ENCODE data around the gene HOXC13. TPM values are rescaled to one million over a fixed set of nuclear protein-coding genes. Genes with fewer than 3 reads are reported as not detected.
A peak's percentile ranks its signal among the peaks of the same experiment; 100 is the strongest.

Gene HOXC13
- total RNA-seq, 1 experiment from 2014 or later, result 0.09 TPM

DNA sequence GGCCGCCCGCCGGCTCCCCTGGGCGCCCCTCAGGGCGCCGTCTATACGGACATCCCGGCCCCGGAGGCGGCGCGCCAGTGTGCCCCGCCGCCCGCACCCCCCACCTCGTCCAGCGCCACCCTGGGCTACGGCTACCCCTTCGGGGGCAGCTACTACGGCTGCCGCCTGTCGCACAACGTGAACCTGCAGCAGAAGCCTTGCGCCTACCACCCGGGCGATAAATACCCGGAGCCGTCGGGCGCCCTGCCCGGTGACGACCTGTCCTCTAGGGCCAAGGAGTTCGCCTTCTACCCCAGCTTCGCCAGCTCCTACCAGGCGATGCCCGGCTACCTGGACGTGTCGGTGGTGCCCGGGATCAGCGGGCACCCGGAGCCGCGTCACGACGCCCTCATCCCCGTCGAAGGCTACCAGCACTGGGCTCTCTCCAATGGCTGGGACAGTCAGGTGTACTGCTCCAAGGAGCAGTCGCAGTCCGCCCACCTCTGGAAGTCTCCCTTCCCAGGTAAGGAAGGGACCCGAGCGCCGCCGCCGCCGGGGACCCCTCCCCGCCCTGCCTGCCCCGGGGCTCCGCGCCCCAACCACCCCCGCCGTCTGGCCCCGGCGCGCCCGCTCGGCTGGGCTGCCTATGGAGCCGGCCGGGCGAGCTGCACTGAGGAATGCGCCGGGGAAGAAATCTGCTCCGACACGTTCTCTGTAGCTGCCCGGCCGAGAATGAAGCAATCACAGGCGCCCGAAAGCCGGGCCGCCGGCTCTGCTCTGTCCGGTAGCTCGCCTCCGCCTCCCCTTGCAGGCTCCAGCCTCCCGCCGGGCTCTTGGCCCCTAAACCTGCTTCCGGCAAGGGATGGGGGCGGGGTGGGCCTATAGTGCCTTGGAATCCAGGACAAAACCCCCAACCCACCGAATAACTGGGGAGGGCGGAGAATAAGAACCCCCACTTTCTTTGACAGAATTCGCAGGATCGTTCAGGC is 794 bp downstream of the HOXC13 start (continued):
- TF ChIP-seq, protein P1, sequence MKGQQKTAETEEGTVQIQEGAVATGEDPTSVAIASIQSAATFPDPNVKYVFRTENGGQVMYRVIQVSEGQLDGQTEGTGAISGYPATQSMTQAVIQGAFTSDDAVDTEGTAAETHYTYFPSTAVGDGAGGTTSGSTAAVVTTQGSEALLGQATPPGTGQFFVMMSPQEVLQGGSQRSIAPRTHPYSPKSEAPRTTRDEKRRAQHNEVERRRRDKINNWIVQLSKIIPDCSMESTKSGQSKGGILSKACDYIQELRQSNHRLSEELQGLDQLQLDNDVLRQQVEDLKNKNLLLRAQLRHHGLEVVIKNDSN (CRISPR knock-in tag; IDR thresholded peaks at IDR 0.05), result no peak
- TF ChIP-seq TCF7 (CRISPR knock-in tag; IDR thresholded peaks at IDR 0.05; ENCODE audit: low read depth), result no peak
- TF ChIP-seq, protein P2, sequence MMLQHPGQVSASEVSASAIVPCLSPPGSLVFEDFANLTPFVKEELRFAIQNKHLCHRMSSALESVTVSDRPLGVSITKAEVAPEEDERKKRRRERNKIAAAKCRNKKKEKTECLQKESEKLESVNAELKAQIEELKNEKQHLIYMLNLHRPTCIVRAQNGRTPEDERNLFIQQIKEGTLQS (CRISPR knock-in tag; conservative IDR thresholded peaks at IDR 0.05), result no peak
- no peak for TF ChIP-seq ZNF423 (CRISPR knock-in tag; IDR thresholded peaks at IDR 0.05)
- TF ChIP-seq ETV6 (CRISPR knock-in tag; IDR thresholded peaks at IDR 0.05), result no peak
- TF ChIP-seq ZNF138 (CRISPR knock-in tag; conservative IDR thresholded peaks at IDR 0.05), result no peak
- TF ChIP-seq, protein P3, sequence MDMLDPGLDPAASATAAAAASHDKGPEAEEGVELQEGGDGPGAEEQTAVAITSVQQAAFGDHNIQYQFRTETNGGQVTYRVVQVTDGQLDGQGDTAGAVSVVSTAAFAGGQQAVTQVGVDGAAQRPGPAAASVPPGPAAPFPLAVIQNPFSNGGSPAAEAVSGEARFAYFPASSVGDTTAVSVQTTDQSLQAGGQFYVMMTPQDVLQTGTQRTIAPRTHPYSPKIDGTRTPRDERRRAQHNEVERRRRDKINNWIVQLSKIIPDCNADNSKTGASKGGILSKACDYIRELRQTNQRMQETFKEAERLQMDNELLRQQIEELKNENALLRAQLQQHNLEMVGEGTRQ (CRISPR knock-in tag; IDR thresholded peaks at IDR 0.05), result no peak
- no peak for TF ChIP-seq ZBTB21 (CRISPR knock-in tag; IDR thresholded peaks at IDR 0.05; ENCODE audit: borderline replicate concordance)
- no peak for TF ChIP-seq MYBL2 (CRISPR knock-in tag; IDR thresholded peaks at IDR 0.05)
- TF ChIP-seq, protein P4, sequence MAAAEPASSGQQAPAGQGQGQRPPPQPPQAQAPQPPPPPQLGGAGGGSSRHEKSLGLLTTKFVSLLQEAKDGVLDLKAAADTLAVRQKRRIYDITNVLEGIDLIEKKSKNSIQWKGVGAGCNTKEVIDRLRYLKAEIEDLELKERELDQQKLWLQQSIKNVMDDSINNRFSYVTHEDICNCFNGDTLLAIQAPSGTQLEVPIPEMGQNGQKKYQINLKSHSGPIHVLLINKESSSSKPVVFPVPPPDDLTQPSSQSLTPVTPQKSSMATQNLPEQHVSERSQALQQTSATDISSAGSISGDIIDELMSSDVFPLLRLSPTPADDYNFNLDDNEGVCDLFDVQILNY (CRISPR knock-in tag; IDR thresholded peaks at IDR 0.05), result no peak
- TF ChIP-seq SP1 (CRISPR knock-in tag; conservative IDR thresholded peaks at IDR 0.05), result no peak

DNA sequence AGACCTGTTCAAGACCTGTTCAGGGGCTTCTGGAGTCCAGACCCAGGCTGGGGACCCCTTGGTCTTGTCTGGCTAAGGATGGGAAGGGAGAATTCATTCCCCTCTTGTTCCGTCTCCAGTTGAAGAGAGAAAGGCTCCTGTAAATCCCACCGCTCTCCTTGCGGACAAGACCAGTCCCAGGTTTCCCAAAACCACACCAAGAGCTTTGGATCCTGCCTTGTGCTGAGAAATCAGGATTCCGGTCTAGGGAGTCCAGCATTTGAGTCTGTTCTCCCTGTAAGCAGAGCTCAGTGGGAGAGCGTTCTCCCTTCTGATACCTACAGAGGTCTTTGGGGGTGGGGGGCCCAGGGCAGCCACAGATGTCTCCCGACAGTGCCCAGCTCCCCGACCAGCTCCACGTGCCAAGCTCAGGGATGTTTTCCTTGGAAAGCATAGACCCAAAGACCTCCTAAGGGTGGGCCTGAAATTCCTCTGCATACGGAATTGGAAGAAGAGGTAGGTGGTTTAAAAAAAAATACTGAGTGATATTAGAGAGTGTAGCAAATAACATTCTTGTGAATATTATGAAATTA is 1.9 kb downstream of the HOXC13 start:
- no peaks in the 10 kb centered on the region for H3K36me3 Mint-ChIP-seq
- no peak overlapping the region for H3K27ac Mint-ChIP-seq
- peak overlapping the region; percentile 3 for H3K4me3 Mint-ChIP-seq
- POLR2A ChIA-PET, result no interaction called here
- CTCF ChIA-PET, result interaction anchor here (1.3 to 2.7 kb wide), 4 partner anchors 11 to 197 kb away, joined by 5 to 10 read pairs (median 6); no protein-coding TSS in a partner anchor
- H3K27me3 Mint-ChIP-seq (ENCODE audit: low read depth), result peaks cover 99% of the 10 kb centered on the region
- no peak for DNase-seq (ENCODE audit: low spot score)
- TF ChIP-seq TP53 (CRISPR knock-in tag; IDR thresholded peaks at IDR 0.05), result no peak
- ATAC-seq, result no peak
- no peaks in the 10 kb centered on the region for H3K9me3 Mint-ChIP-seq
- H3K4me1 Mint-ChIP-seq, result peaks cover 24% of the 10 kb centered on the region

DNA sequence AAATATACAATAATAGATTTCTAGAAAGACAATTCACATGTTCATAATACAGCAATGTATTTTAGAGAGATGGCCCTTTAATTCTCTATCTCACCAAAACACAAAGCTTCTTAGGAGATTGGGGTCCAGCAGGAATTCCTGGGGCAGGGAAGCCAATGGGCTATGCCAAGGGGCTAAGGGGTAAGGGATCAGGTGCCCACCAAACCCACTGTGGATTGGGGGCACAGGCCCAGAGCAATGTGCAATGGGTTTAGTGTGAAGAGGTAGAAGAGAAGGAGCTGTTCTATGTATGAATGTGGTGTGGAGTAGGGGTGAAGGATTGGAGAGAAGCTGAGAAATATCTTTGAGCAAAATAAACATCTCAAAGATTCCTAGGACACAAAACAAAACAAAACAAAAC is 2.6 kb downstream of the HOXC13 start:
- no peaks in the 10 kb centered on the region for H3K36me3 Mint-ChIP-seq
- DNase-seq (ENCODE audit: low spot score) (no peak), ATAC-seq (no peak)
- H3K4me3 Mint-ChIP-seq, result no peak overlapping the region
- peaks cover 99% of the 10 kb centered on the region for H3K27me3 Mint-ChIP-seq (ENCODE audit: low read depth)
- no peaks in the 10 kb centered on the region for H3K9me3 Mint-ChIP-seq
- no peak overlapping the region for H3K27ac Mint-ChIP-seq
- no peak for TF ChIP-seq RORB (CRISPR knock-in tag; IDR thresholded peaks at IDR 0.05)
- TF ChIP-seq, protein P5, sequence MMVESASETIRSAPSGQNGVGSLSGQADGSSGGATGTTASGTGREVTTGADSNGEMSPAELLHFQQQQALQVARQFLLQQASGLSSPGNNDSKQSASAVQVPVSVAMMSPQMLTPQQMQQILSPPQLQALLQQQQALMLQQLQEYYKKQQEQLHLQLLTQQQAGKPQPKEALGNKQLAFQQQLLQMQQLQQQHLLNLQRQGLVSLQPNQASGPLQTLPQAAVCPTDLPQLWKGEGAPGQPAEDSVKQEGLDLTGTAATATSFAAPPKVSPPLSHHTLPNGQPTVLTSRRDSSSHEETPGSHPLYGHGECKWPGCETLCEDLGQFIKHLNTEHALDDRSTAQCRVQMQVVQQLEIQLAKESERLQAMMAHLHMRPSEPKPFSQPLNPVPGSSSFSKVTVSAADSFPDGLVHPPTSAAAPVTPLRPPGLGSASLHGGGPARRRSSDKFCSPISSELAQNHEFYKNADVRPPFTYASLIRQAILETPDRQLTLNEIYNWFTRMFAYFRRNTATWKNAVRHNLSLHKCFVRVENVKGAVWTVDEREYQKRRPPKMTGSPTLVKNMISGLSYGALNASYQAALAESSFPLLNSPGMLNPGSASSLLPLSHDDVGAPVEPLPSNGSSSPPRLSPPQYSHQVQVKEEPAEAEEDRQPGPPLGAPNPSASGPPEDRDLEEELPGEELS (CRISPR knock-in tag; IDR thresholded peaks at IDR 0.05), result no peak
- no peak for TF ChIP-seq GABPB1 (CRISPR knock-in tag; IDR thresholded peaks at IDR 0.05)
- TF ChIP-seq FOXP1 (CRISPR knock-in tag; IDR thresholded peaks at IDR 0.05; ENCODE audit: borderline replicate concordance), result no peak
- CTCF ChIA-PET, result interaction anchor here (2.2 kb wide), 1 partner anchor 10 kb away, joined by 10 read pairs; no protein-coding TSS in a partner anchor
- POLR2A ChIA-PET, result no interaction called here
- H3K4me1 Mint-ChIP-seq, result peaks cover 17% of the 10 kb centered on the region
